HG03139 (cell line): ENCODE data around the gene VGLL4.
A peak's percentile ranks its signal among the peaks of the same experiment; 100 is the strongest.
"Not testable (repeated sequence)": the region's sequence is repeated elsewhere in the genome, so short reads cannot be mapped to it uniquely, and the experiment has no call there.

Experiments
- ATAC-seq: cut with Tn5 transposase; IDR thresholded peaks from one replicate; pipeline ENCODE4 v1.9.1; 2021; ENCODE audit not compliant: unreplicated experiment

The VGLL4 gene

DNA sequence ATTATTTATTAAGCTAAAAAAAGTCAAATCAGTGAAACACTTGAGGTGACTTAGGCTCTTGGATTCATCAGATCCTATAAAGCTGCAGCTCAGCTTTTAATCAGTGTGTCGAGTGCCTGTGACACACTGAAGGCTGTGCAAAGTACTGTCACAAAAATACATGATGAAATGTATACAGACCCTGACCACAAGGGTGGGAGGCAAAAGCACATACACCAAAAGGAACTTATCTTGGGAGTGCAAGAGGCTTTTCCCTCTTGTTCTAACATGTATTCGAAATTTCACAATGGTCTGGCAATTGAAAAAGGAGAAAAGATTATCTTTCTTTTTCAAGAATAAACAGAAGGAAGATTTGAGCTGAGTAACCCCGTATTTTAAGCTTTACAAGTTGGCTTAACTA is 35.9 kb downstream of the VGLL4 start:
- no peak for ATAC-seq

- ATAC-seq = no peak
Measured at GRCh38 chr3:11606865-11607440, 36.8 kb downstream of the VGLL4 start.

DNA sequence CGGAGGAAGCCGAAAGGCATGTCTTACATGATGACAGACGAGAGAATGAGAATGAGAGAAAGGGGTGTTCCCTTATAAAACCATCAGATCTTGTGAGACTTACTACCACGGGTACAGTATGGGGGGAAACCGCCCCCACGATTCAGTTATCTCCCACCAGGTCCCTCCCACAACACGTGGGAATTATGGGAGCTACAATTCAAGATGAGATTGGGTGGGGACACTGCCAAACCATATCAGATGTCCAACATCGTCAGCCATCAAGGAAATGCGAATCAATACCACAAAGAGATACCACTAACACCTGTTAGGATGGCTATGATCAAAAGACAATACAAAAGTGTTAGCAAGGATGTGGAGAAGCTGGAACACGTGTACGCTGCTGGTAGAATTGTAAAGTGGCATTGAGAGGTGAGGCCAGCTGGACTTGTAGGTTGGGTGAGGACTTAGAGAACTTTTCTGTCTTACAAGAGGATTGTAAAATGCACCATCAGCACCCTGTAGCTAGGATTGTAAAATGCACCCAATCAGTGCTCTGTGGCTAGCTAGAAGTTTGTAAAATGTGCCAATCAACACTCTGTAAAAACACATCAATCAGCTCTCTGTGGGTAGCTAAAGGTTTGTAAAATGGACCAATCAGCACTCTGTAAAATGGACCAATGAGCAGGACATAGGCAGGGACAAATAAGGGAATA is 37.5 kb downstream of the VGLL4 start:
- ATAC-seq = no peak

GRCh38 chr3:11605398-11605797 is 38.3 kb downstream of the VGLL4 start:
- no peak for ATAC-seq

DNA sequence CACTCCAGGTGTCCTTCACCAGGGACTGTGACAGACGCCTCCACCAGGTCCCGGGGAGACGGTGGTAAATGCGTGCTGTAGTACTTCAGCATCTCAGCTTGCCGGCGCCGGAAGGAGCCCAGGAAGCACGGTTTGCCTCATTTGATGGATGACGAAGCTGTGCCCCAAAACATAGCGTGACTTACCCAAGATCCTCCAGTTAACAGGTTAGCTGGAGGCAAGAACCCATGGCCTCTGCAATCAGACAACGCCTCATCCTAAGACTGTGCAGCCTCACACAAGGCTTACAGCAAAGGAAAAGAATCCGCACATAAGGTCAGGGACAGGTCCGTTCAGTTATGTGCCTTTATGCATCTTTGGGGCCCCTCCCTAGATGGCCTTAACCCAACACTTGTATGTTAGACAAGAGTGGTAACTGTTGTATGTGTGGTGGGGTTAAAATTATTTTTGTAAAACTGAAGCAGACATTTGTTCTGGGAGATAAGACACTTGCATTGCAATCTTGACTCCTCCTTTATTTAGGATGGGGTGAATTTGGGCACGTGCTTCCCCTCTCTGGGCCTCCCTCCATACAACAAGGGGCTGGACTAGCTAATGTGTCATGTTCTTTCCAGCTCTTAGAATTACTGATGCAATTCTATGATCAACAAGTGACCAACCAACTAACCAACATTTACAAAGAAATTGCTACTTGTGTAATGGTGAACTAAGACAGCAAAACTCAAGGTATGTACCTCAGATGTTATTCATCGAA is 39.4 kb downstream of the VGLL4 start:
- ATAC-seq = no peak

GRCh38 chr3:11603628-11604027 is 40.1 kb downstream of the VGLL4 start:
- ATAC-seq = no peak

DNA sequence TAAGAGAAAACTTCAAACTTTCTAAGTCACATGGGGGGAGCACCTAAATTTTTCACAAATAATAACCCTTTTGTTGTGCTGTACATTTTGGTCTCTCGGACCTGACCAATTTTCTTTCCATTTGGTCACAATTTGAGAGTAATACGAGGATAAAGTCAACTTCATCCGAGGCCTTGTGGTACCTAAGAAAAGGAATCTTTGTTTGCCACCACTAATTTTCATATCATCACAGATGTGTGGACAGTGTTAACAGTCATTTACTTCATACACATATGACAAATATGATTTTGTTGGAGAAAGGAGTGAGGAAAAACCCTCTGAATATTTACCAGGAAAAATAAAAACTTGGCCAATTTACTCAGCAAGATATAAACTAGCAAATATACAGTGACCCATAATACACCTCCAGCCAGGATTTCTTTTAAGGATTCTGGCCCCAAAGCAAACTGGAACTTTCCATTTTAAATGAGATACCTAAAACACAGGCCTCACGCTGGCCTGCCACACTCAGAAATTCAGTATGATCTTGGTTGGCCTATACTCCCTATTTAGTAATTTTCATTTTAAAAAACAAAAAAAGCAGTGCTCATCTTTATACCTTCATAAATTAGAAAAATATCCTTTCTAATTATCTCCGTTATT is 40.7 kb downstream of the VGLL4 start:
- ATAC-seq = no peak

DNA sequence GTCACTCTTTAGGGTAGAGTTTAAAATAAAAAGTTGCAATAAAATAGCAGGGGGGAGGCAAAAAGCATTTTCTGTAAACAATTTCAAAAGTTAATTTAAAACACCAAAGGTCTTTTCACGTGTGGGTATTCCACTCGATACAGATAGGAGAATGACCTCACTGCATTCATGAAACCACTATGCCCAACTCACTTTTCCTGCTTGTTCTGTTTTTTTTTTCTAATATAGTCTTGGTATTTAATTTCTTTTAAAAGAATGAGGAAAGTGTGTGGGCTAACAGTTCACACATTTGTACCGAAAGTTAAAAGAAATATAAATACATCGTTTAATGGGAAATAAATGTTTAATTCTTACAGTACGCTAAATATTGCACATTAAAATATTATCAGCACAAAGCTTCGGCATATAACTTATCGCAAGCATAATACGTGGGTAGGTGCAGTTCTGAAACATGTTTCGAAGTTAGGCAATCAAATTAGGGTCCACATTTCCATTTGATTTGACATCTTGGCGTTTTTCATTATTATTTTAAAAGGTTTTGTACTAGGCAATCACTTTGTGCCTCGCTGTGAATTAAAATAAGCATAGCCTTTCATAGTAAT is 41.4 kb downstream of the VGLL4 start:
- ATAC-seq = no peak

GRCh38 chr3:11601446-11602238 is 42.1 kb downstream of the VGLL4 start:
- peak; percentile 93 for ATAC-seq

- ATAC-seq = no peak
Measured at GRCh38 chr3:11600501-11601282, 43.0 kb downstream of the VGLL4 start.

DNA sequence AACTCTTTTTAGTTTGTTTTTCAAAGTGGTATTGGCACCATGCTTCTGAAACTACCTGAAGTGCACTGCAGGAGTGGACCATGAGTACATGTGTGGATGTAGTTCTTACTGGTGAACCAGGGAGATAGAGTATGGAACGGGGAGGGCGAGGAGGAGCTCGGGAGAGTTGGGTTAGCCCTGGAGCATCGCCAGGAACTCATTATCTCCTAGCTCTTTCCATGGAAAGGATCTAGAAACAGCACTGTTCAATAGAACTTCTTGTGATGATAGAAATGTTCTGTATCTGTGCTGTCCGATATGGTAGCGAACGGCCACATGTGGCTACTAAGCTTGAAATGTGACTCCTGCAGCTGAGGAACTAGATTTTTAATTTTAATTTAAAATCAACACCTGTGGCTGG is 47.3 kb downstream of the VGLL4 start:
- no peak for ATAC-seq

GRCh38 chr3:11595024-11595423 is 48.7 kb downstream of the VGLL4 start:
- ATAC-seq = not testable (repeated sequence)

DNA sequence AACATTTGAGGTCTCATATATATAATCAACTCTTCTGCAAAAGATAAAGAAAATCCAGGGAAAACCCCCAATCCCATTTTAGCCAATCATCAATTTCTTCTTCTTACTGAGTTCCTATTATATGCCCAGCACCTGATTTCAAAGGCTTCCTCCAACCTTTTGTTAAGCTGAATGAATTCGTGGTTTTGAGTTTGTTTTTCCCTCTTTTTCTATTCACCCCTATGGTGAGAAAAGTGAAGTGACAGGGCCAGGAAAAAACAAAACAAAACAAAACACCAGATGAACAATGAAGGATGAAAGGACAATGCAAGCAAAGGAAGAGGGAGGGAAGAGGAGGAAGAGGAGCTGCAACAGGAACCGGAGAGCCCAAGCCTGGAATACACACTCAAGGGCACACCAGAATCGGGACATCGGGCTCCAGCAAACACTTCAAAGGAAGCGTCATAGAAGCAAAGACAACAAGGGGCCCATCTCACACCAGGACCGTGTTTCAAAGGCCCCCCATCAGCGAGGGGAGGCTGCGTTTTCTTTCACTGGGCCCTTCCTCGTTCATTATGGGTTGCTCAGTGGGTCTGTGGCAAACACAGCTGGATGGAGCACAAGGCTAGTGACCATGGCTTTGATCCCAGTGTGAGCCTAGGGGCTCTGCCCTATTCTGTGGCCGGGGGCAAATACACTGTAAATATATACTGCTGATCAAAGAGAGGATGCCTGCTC is 50.2 kb downstream of the VGLL4 start:
- ATAC-seq = no peak

DNA sequence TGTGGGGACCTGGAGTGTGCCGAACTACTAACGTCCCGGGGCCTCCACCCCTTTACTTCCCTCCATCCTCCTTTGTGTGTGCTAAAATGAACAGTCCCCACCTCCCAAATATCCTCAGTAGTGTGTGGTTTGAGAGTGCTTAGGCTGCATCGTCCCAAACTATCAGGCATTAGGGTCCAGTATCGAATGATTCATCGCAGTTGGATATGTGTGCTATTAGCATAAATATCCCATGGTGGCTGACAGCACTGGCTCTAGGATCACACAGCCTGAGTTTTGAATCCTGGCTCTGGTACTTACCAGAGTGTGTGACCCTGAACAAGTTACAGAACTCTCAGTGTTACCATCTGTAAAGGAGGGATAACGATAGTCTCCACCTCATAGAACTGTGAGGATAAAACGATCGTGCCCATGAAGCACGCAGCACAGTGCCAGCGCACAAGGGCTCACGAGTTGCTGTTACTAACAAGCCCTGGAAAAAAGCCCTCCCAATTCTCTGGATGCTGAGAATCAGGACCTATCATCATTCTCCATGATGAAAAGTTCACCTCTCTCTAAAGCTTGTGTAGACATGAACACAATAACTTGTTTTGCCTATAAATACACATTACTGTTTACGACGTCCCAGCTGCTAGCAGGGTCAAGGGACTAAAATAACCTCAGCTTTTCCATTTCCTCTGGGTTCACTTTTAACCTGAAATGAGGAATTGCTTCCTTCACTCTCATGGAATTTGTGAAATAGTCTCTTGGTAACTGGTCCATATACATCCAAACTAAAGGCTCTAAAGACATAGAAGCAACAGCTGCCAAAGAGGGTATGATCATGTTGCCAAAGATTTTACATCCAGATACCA is 51.0 kb downstream of the VGLL4 start:
- no peak for ATAC-seq

DNA sequence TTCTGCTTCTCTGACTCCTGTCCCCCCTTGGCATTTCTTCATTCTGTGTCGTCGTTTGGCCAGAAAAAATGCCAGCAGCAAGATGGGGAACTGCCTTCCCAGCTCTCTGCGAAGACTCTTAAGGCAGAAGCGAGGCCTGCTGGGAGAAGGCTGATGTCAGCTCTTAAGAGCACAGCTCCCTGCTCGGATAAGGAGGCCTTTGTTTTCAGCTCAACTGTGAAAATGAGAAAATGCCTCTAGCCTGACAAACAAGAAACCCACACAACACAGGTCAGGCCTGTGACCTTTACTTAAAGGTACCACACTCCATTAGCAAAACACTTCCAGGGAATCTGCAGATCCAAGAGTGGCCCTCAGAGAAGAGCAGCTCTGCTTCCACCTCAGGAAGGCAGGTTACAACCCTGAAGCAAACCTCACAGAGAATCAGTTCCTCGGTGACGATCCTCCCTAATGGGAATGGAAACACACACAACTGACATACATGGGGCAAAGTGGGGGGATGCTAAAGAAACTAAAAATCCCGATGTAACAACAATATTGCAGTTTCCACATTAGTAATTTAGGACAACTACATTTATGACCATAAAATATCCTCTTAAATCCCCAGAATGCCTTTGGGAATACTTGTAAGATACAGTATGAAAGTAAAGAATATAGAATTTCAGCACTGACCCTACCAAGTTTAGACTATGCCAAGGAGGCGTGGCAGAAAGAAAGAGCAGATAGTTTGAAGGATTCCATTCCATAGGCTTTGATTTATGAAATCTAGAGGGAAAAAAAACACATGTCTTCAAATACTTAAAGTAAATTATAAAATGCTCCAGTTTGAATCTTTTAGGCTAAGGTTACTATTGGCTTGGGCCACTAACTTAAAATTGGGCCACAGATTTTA is 52.1 kb downstream of the VGLL4 start:
- ATAC-seq = no peak

- ATAC-seq = no peak
Measured at GRCh38 chr3:11591002-11591355, 52.7 kb downstream of the VGLL4 start.

DNA sequence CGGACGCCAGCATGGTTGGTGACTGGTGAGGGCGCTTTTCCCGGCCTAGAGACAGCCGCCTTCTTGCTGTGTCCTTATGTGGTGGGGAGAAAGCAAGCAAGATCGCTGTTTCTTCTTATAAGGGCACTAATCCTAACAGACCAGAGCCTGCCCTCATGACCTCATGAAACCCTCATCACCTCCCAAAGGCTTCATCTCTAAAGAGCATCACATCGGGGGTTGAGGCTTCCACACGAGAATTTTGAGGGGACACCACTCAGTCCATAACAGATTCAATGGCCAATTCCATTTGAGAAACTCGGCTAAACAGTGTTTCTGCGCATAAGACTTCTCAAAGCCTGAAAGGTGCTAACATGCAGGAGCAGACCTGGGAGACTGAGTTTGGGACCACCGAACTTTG is 54.0 kb downstream of the VGLL4 start:
- ATAC-seq = no peak
